PC-3 (cell line): ENCODE data around the gene IGLON5.

ENCODE experiments used
- CTCF ChIP-seq: fragments of 300-600 bp; sonication (generic); conservative IDR thresholded peaks from 2 replicates; pipeline ENCODE4 v1.5.1; 2017; ENCODE audit warnings: antibody characterized with exemption, low read depth, mild to moderate bottlenecking, low read length
- EZH2 ChIP-seq: fragments of 300-600 bp; sonication (generic); IDR thresholded peaks from one replicate; pipeline ENCODE4 v1.6.1; 2017; ENCODE audit warnings: antibody characterized with exemption, mild to moderate bottlenecking, low read length; ENCODE audit not compliant: unreplicated experiment
- EZH2phosphoT487 ChIP-seq: fragments of 300-600 bp; sonication (generic); IDR thresholded peaks from 2 replicates; pipeline ENCODE4 v1.6.1; 2018; ENCODE audit warnings: mild to moderate bottlenecking, antibody characterized with exemption, low read length, borderline replicate concordance

- TF ChIP-seq CTCF = no peak
- TF ChIP-seq EZH2 = no peak
- no peak for TF ChIP-seq EZH2phosphoT487
These were observed 43.3 kb downstream of the IGLON5 start for GRCh38 chr19:51354742-51355148.
